Measurements from ENCODE around the gene LIPC. TPM values are rescaled to one million over a fixed set of nuclear protein-coding genes. Genes with fewer than 3 reads are reported as not detected.

The LIPC gene
- total RNA-seq, 2 donors from 2014 or later: not detected

DNA sequence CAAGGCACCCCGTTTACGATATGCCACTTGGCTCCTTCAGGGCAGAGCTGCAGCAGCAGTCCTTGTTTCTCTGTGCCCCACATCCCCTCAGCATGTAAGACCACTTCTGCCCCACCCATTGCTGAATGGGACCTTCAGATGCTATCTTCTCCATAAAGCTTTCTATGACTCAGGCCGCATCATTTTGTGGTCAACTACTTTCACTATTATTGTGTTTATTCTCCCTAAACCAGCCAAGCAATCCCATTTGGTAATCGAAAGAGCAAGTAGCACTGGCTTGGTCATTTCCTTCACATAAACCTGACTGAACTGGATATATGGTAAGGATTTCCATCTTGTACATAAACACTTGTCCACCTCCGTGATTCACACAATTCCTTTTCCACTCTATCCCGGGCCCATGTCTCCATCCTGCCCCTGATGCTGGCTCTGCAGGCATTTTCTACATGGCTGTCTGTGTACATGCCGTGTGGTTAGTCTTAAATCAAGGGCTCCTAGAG is 25.7 kb downstream of the LIPC start:
- Histone ChIP-seq H3K9me3 (no peaks in the 10 kb centered on the region), H3K27me3 (replicated peaks; ENCODE audit: insufficient read depth) (no peaks in the 10 kb centered on the region), H3K36me3 (no peaks in the 10 kb centered on the region), H3K27ac (no peak overlapping the region), H3K4me3 (no peak overlapping the region), H3K4me1 (ENCODE audit: control insufficient read depth in 1 of 2, low read depth in 2 of 2) (peaks cover 0 to 4% of the 10 kb centered on the region in 2 donors)
- DNase-seq (ENCODE audit: low spot score) (no peak), ATAC-seq (ENCODE audit: insufficient number of reproducible peaks, low FRiP score, low read depth) (no peak)
- TF ChIP-seq, protein P1, sequence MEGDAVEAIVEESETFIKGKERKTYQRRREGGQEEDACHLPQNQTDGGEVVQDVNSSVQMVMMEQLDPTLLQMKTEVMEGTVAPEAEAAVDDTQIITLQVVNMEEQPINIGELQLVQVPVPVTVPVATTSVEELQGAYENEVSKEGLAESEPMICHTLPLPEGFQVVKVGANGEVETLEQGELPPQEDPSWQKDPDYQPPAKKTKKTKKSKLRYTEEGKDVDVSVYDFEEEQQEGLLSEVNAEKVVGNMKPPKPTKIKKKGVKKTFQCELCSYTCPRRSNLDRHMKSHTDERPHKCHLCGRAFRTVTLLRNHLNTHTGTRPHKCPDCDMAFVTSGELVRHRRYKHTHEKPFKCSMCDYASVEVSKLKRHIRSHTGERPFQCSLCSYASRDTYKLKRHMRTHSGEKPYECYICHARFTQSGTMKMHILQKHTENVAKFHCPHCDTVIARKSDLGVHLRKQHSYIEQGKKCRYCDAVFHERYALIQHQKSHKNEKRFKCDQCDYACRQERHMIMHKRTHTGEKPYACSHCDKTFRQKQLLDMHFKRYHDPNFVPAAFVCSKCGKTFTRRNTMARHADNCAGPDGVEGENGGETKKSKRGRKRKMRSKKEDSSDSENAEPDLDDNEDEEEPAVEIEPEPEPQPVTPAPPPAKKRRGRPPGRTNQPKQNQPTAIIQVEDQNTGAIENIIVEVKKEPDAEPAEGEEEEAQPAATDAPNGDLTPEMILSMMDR (IDR thresholded peaks at IDR 0.05): no peak

DNA sequence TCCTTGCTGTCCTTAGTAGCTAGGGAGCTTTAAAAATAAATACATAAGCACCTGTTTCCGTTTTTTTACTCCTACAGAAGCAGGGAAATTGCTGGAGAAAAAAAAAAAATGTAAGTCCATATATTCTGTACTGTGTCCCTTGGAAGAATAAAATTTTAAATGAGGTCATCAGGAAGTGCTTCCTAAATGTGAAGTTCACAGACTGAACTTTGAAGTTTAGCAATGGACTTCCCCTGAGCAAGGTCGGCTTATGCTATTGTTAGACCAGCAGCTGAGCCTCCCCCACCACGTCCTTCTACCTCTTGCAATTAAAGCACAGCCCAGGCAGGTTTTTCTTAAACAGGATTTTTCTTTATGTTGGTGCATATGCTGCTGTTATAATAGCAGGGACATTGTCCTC is 26.3 kb downstream of the LIPC start:
- no peak overlapping the region for H3K4me3 ChIP-seq
- no peaks in the 10 kb centered on the region for H3K36me3 ChIP-seq
- H3K4me1 ChIP-seq (ENCODE audit: control insufficient read depth in 1 of 2, low read depth in 2 of 2): peaks cover 0 to 4% of the 10 kb centered on the region in 2 donors
- H3K27ac ChIP-seq: no peak overlapping the region
- TF ChIP-seq, protein P1 (IDR thresholded peaks at IDR 0.05): no peak
- ATAC-seq (ENCODE audit: insufficient number of reproducible peaks, low FRiP score, low read depth) (no peak), DNase-seq (ENCODE audit: low spot score) (no peak)
- H3K27me3 ChIP-seq (replicated peaks; ENCODE audit: insufficient read depth): no peaks in the 10 kb centered on the region
- H3K9me3 ChIP-seq: no peaks in the 10 kb centered on the region

DNA sequence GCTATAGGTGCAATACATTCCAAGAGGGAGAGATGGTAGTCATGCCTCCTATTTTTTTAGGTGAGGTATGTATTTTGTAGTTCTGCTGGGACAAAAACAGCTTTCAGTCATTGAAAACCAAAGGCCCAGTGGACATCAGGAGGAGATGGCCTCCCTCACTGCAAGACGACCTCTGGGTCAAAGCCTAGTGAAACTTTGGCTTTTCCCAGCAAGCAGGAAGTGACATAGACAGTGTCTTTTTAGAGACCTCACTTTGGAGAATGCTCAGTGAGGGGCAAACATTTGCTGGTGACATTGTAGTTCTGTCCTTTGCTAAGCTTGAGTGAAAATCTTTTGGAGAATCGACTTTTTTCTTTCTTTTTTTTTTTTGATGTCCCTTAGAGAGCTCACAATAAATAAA is 27.3 kb downstream of the LIPC start:
- H3K9me3 ChIP-seq: no peaks in the 10 kb centered on the region
- no peak overlapping the region for H3K27ac ChIP-seq
- DNase-seq (ENCODE audit: low spot score): no peak
- peaks cover 0 to 4% of the 10 kb centered on the region in 2 donors for H3K4me1 ChIP-seq (ENCODE audit: control insufficient read depth in 1 of 2, low read depth in 2 of 2)
- H3K36me3 ChIP-seq: no peaks in the 10 kb centered on the region
- TF ChIP-seq, protein P1 (IDR thresholded peaks at IDR 0.05): no peak
- H3K4me3 ChIP-seq: no peak overlapping the region
- H3K27me3 ChIP-seq (replicated peaks; ENCODE audit: insufficient read depth): no peaks in the 10 kb centered on the region
- ATAC-seq (ENCODE audit: insufficient number of reproducible peaks, low FRiP score, low read depth): no peak

DNA sequence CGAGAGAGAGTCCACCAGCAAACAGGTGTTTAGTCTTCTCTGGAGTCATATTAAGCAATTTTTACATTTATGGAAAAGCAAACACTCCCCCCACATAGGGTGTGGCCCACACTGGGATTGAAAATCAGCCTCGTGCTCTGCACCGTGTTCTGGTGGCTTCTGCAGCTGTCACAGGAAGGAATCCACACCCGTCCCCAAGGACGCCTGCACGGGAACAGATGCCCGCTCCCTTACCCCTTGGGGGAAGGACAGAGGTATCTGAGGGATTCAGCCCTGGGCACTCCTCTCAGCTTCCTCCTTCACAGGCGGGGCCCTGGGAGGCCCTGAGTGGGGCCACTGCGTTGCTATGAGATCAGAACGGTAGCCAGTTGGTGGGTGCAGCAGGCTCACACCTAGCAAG is 27.8 kb downstream of the LIPC start:
- Histone ChIP-seq H3K27me3 (replicated peaks; ENCODE audit: insufficient read depth) (no peaks in the 10 kb centered on the region), H3K36me3 (no peaks in the 10 kb centered on the region), H3K4me1 (ENCODE audit: control insufficient read depth in 1 of 2, low read depth in 2 of 2) (peaks cover 0 to 4% of the 10 kb centered on the region in 2 donors), H3K4me3 (no peak overlapping the region), H3K27ac (no peak overlapping the region), H3K9me3 (no peaks in the 10 kb centered on the region)
- DNase-seq (ENCODE audit: low spot score) (no peak), ATAC-seq (ENCODE audit: insufficient number of reproducible peaks, low FRiP score, low read depth) (no peak)
- TF ChIP-seq, protein P1 (IDR thresholded peaks at IDR 0.05): no peak

DNA sequence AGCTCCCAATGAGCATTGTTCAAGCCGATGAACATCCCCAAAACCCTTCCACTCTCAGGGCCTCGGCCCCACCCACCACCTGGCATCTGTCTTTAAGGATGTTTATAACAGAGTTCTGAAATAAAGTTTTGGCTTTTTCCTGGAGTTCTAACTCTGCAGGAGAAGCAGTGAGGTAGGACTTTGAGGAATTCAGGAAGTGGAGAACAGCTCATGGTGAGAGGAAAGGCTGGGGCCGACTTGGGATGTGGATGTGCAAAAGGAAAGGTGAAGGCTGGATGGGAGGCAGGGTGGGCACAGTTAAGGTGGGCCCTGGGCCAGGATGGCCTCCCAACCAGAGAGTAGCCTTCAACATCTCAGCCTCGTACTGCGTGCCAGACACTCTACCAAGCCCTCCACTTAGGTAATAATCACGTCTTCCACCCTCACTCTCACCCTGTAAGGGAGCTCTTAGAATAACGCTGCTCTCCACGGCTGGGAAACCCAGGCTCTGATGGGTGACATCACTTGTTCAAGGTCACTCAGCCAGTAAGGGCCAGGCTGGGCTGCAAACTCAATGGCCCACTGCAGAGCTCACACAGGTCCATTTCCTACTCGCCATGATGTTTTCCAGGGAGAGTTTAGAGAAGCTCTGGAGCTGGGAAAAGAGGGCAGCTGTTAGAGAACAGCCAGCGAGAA is 28.5 kb downstream of the LIPC start:
- H3K4me3 ChIP-seq: no peak overlapping the region
- H3K27ac ChIP-seq: no peak overlapping the region
- no peak for ATAC-seq (ENCODE audit: insufficient number of reproducible peaks, low FRiP score, low read depth)
- H3K9me3 ChIP-seq: no peaks in the 10 kb centered on the region
- no peaks in the 10 kb centered on the region for H3K27me3 ChIP-seq (replicated peaks; ENCODE audit: insufficient read depth)
- H3K4me1 ChIP-seq (ENCODE audit: control insufficient read depth in 1 of 2, low read depth in 2 of 2): peaks cover 0 to 4% of the 10 kb centered on the region in 2 donors
- H3K36me3 ChIP-seq: no peaks in the 10 kb centered on the region
- DNase-seq (ENCODE audit: low spot score): no peak
- TF ChIP-seq, protein P1 (IDR thresholded peaks at IDR 0.05): no peak

Measured in thoracic aorta (tissue), 2 donors.